A549 treated with Mapracorat at 1 μM for 4 hours (cell line): ENCODE results near the gene MGAT4B. TPM values are rescaled to one million over a fixed set of nuclear protein-coding genes. Genes with fewer than 3 reads are reported as not detected.

Source experiments
- total RNA-seq: library from RNA; stranded (reverse); fragments of 200-300 nt; extraction: Qiagen RNA extraction; gene quantifications from 5 replicates; pipeline ENCODE4 v1.2.3, GENCODE V29; 2022

Gene MGAT4B
- total RNA-seq = 195 to 232 TPM (median 214 TPM) in 5 replicates

GRCh38 chr5:179806250-179807048 lies at the start of gene MGAT4B:
TSS of gene MGAT4B (minus strand) at chr5:179806866. CDS start at chr5:179806583, 283 bp downstream.

GRCh38 chr5:179820483-179821297 lies 14.0 kb upstream of the MGAT4B start, which contains the start of gene SQSTM1:
TSS of gene SQSTM1 (plus strand) at chr5:179820905. CDS start at chr5:179820937, 32 bp downstream.

DNA sequence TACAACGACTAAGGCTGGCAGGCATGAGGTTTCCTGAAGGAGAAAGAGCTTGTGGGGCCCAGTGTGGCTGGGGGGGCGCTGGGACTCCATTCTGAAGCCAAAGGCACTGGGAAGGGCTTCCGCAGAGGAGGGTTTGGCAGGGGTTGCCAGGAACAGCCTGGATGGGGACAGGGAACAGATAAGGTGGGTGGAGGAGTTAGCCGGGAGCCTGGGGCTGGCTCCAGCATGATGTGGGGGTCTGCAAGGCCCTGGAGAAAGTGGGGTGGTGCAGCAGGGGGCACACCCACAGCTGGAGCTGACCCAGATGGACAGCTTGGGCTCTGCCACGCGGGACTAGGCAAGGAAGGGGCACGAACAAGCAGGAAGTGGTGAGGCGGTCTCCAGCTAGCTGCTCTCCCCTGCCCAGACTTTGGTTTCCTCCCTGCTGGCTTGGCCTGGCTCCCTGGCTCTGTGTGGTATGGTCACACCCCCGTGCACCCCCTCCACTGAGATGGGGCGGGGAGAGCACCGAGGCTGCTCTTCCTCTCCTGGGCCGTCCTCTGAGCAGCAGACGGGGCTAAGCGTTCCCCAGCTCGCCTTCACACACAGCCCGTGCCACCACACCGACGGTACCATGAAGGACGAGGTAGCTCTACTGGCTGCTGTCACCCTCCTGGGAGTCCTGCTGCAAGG lies 13.1 kb downstream of the MGAT4B start, which contains the start of gene LTC4S:
Gene LTC4S, plus strand, starts transcription at position 519 of the 672 bp plus-strand sequence. Its CDS starts 95 bp downstream, at position 614.

Other genes with a start within 250 kb of the MGAT4B start
- 442 to 562 TPM (median 471 TPM) in 5 replicates for gene HNRNPH1, start 183.2 kb downstream of the MGAT4B start, total RNA-seq
- not detected in 5 replicates for gene CBY3, start 125.8 kb downstream of the MGAT4B start, total RNA-seq
- 313 to 390 TPM (median 351 TPM) in 5 replicates for gene CANX, start 107.9 kb downstream of the MGAT4B start, total RNA-seq
- gene MAML1, start 74.0 kb downstream of the MGAT4B start, total RNA-seq = 14.5 to 20.9 TPM (median 18.6 TPM) in 5 replicates
- gene LTC4S, start 12.9 kb downstream of the MGAT4B start, total RNA-seq = 0.58 TPM in 2 of 5 replicates, not detected in the others
- 865 to 1,353 TPM (median 893 TPM) in 5 replicates for gene SQSTM1, start 14.0 kb upstream of the MGAT4B start, total RNA-seq
- gene MRNIP, start 52.0 kb upstream of the MGAT4B start, total RNA-seq = 15.2 to 24.7 TPM (median 18.7 TPM) in 5 replicates
- gene TBC1D9B, start 101.0 kb upstream of the MGAT4B start, total RNA-seq = 51.7 to 70.2 TPM (median 63.9 TPM) in 5 replicates